ENCODE results near the gene WWP2.
"Not testable (repeated sequence)": the region's sequence is repeated elsewhere in the genome, so short reads cannot be mapped to it uniquely, and the experiment has no call there.

WWP2 gene

GRCh38 chr16:69952116-69952515, 190.0 kb downstream of the WWP2 start:
- not testable (repeated sequence) for DNase-seq

GRCh38 chr16:69952572-69953355, 190.6 kb downstream of the WWP2 start:
- not testable (repeated sequence) for DNase-seq

GRCh38 chr16:69954241-69954640, 192.1 kb downstream of the WWP2 start:
- DNase-seq = not testable (repeated sequence)

- not testable (repeated sequence) for DNase-seq
Measured at GRCh38 chr16:69963312-69963711, 201.2 kb downstream of the WWP2 start.

GRCh38 chr16:69964960-69965660, 203.0 kb downstream of the WWP2 start:
- not testable (repeated sequence) for DNase-seq

GRCh38 chr16:69965661-69966054, 203.5 kb downstream of the WWP2 start:
- not testable (repeated sequence) for DNase-seq

GRCh38 chr16:69967688-69968087, 205.6 kb downstream of the WWP2 start:
- not testable (repeated sequence) for DNase-seq

- not testable (repeated sequence) for DNase-seq
Measured at GRCh38 chr16:69968125-69968524, 206.0 kb downstream of the WWP2 start.

- DNase-seq = not testable (repeated sequence)
Measured at GRCh38 chr16:69969657-69970056, 207.5 kb downstream of the WWP2 start.

- not testable (repeated sequence) for DNase-seq
Measured at GRCh38 chr16:69972120-69972519, 210.0 kb downstream of the WWP2 start.

GRCh38 chr16:69972935-69973334, 210.8 kb downstream of the WWP2 start:
- DNase-seq = not testable (repeated sequence)

- not testable (repeated sequence) for DNase-seq
Measured at GRCh38 chr16:69985196-69985595, 223.1 kb downstream of the WWP2 start.

Measured in CD4-positive, alpha-beta T cell treated with Interleukin-1 beta for 1 hour (primary cell).